GM12878 (cell line): ENCODE data around the gene CTIF. TPM values are rescaled to one million over a fixed set of nuclear protein-coding genes. Genes with fewer than 3 reads are reported as not detected.

Experiments
- ATAC-seq: fragments of 200-7000 bp; cut with Tn5 transposase; 3 replicates; pipeline ENCODE4 v1.9.1; 2020; ENCODE audit warnings: mild to moderate bottlenecking, moderate library complexity
- BruUV-seq: library from RNA; stranded (reverse); fragments of 400-500 nt; replicated peaks from 2 replicates; lab custom pipeline; 2021; lab: Mats Ljungman, UMichigan
- CTCF ChIA-PET: fragments of 300-600 bp; sonication (Branson Sonifier 250); formaldehyde crosslinking; extraction: SDS; loops from one replicate; lab custom pipeline; 2021; ENCODE audit warnings: inconsistent platforms; lab: Yijun Ruan, JAX
- POLR2A ChIA-PET: fragments of 350-600 bp; formaldehyde crosslinking; extraction: SDS; loops from one replicate; lab custom pipeline; 2021; ENCODE audit warnings: inconsistent platforms; lab: Charles Lee
- RAD21 ChIA-PET: fragments of 300-600 bp; sonication (Branson Sonifier 250); formaldehyde crosslinking; loops from one replicate; lab custom pipeline; 2023; ENCODE audit warnings: antibody characterized with exemption; ENCODE audit not compliant: unreplicated experiment; lab: Charles Lee
- SMC1A ChIA-PET: fragments of 300-600 bp; sonication (Branson Sonifier 250); formaldehyde crosslinking; loops from one replicate; lab custom pipeline; 2023; ENCODE audit not compliant: unreplicated experiment, uncharacterized antibody; lab: Charles Lee
- DNase-seq: peaks from one replicate; pipeline ENCODE4 v3.0.0-alpha.2; 2011; ENCODE audit warnings: low read depth, low spot score
- FAIRE-seq: peaks from 3 replicates; lab custom pipeline; 2011; peaks lifted over from hg19 to GRCh38; lab: Jason Lieb, UNC
- H2AFZ ChIP-seq: 2 replicates; pipeline ENCODE4 v1.6.0; 2011; ENCODE audit warnings: low read depth, low read length, control low read depth; ENCODE audit not compliant: control insufficient read depth
- H3K27ac ChIP-seq: 2 replicates; pipeline ENCODE4 v1.5.1; 2011; ENCODE audit warnings: control low read depth; ENCODE audit not compliant: control insufficient read depth, insufficient read depth
- H3K27me3 ChIP-seq, 2 experiments: replicated peaks in 1 of 2; 2 replicates each; pipeline versions ENCODE4 v1.6.0 to v1.6.1; 2011; ENCODE audit warnings: low read length in 1 of 2; ENCODE audit not compliant: control insufficient read depth in 2 of 2, insufficient read depth in 2 of 2
- H3K36me3 ChIP-seq, 2 experiments: 2 replicates each; pipeline ENCODE4 v1.5.1; 2011; ENCODE audit warnings: low read length in 1 of 2; ENCODE audit not compliant: control insufficient read depth in 2 of 2, insufficient read depth in 2 of 2
- H3K4me1 ChIP-seq: 2 replicates; pipeline ENCODE4 v1.6.1; 2011; ENCODE audit warnings: mild to moderate bottlenecking, low read length, moderate library complexity, mixed read lengths; ENCODE audit not compliant: control insufficient read depth, insufficient read depth
- H3K4me2 ChIP-seq: 2 replicates; pipeline ENCODE4 v1.6.0; 2011; ENCODE audit warnings: control low read depth; ENCODE audit not compliant: control insufficient read depth, insufficient read depth
- H3K4me3 ChIP-seq: fragments of 200-600 bp; sonication (generic); 2 replicates; pipeline ENCODE4 v1.5.1; 2016
- H3K79me2 ChIP-seq: 2 replicates; pipeline ENCODE4 v1.6.0; 2011; ENCODE audit warnings: low read length; ENCODE audit not compliant: control insufficient read depth, insufficient read depth
- H3K9ac ChIP-seq: 2 replicates; pipeline ENCODE4 v1.8.0; 2011; ENCODE audit warnings: low read length, control low read depth, mixed read lengths; ENCODE audit not compliant: control insufficient read depth, insufficient read depth
- H3K9me3 ChIP-seq: replicated peaks from 3 replicates; pipeline ENCODE4 v1.5.1; 2011; ENCODE audit warnings: mild to moderate bottlenecking, low read length; ENCODE audit not compliant: control insufficient read depth, insufficient read depth
- H4K20me1 ChIP-seq: 2 replicates; pipeline ENCODE4 v1.6.0; 2011; ENCODE audit not compliant: control insufficient read depth, insufficient read depth
- CHD2 ChIP-seq: IDR thresholded peaks from 2 replicates; pipeline ENCODE4 v1.6.1; 2011; ENCODE audit warnings: low read depth, low read length, improper control_type of control experiment, borderline replicate concordance
- E2F8 ChIP-seq: fragments of 450-650 bp; IDR thresholded peaks from 2 replicates; pipeline ENCODE4 v1.6.1; 2018; ENCODE audit warnings: mild to moderate bottlenecking, low read depth, moderate library complexity; ENCODE audit not compliant: partially characterized antibody
- IKZF2 ChIP-seq, 2 experiments: fragments of 450-650 bp; IDR thresholded peaks; 2 replicates each; pipeline ENCODE4 v1.6.1; 2017; ENCODE audit warnings: mild to moderate bottlenecking in 2 of 2, moderate library complexity in 2 of 2
- IRF3 ChIP-seq: fragments of 450-650 bp; IDR thresholded peaks from 2 replicates; pipeline ENCODE4 v1.6.1; 2014; ENCODE audit warnings: mild to moderate bottlenecking
- IRF5 ChIP-seq: fragments of 450-650 bp; IDR thresholded peaks from 2 replicates; pipeline ENCODE4 v1.6.1; 2017; ENCODE audit warnings: borderline replicate concordance
- NFXL1 ChIP-seq: fragments of 450-650 bp; IDR thresholded peaks from 2 replicates; pipeline ENCODE4 v1.6.1; 2017; ENCODE audit warnings: antibody characterized with exemption, mild to moderate bottlenecking, borderline replicate concordance
- NKRF ChIP-seq: fragments of 450-650 bp; conservative IDR thresholded peaks from 2 replicates; pipeline ENCODE4 v1.6.1; 2017; ENCODE audit warnings: mild to moderate bottlenecking, moderate library complexity
- NR2F1 ChIP-seq: fragments of 450-650 bp; conservative IDR thresholded peaks from 2 replicates; pipeline ENCODE4 v1.6.1; 2017; ENCODE audit warnings: mild to moderate bottlenecking
- NRF1 ChIP-seq: conservative IDR thresholded peaks from 2 replicates; pipeline ENCODE4 v1.6.1; 2011; ENCODE audit warnings: mild to moderate bottlenecking, low read depth, low read length, improper control_type of control experiment
- RFX5 ChIP-seq: IDR thresholded peaks from 2 replicates; pipeline ENCODE4 v1.6.1; 2011; ENCODE audit warnings: low read depth, low read length, improper control_type of control experiment
- SREBF1 ChIP-seq: IDR thresholded peaks from 2 replicates; pipeline ENCODE4 v1.6.1; 2012; ENCODE audit warnings: mild to moderate bottlenecking, low read length
- SUPT20H ChIP-seq: IDR thresholded peaks from 2 replicates; pipeline ENCODE4 v1.6.1; 2011; ENCODE audit warnings: low read depth, mild to moderate bottlenecking, low read length, moderate library complexity, borderline replicate concordance; ENCODE audit not compliant: control insufficient read depth
- WGBS: methylation state at CpG from one replicate; pipeline ENCODE4 v1.1.6; 2016; ENCODE audit warnings: low lambda C conversion rate; ENCODE audit not compliant: insufficient replicate concordance, insufficient coverage; ENCODE audit errors: missing lambda C conversion rate; 5-methylcytosine and 5-hydroxymethylcytosine counted together
- in situ Hi-C: fragments of 300-500 bp; cut with MboI; formaldehyde crosslinking; loops from 9 replicates; pipeline ENCODE4 v1.14.3; 2018; ENCODE audit warnings: mixed read lengths
- intact Hi-C: fragments of 100-400 bp; cut with micrococcal nuclease; formaldehyde crosslinking; loops from one replicate; pipeline ENCODE4 v1.14.2; 2022; ENCODE audit not compliant: unreplicated experiment
- polyA plus RNA-seq, 11 experiments: library from polyadenylated mRNA; depleted of rRNA in 4 of 11; unstranded in 6 of 11; stranded (reverse) in 5 of 11; fragments of >200 nt; fragmentation: Nextera tagmentation in 4 of 11; fragmentation: Illumina TruSeq in 1 of 11; extraction: Ambion mirVana in 4 of 11; extraction: Trizol in 1 of 11; gene quantifications; 1 replicate in 1 of 11; 2 replicates in 10 of 11; pipeline versions ENCODE4 v1.2.1 to v1.2.3, GENCODE V29; 2011 to 2016; ENCODE audit warnings: inconsistent platforms in 2 of 11, missing spikeins in 2 of 11, low read depth in 1 of 11
- total RNA-seq, 4 experiments: library from RNA; depleted of rRNA in 3 of 4; stranded (reverse); fragments of >200 nt in 3 of 4; fragmentation: Illumina TruSeq in 1 of 4; extraction: Trizol in 1 of 4; gene quantifications; 2 replicates each; pipeline versions ENCODE4 v1.2.1 to v1.2.3, GENCODE V29; 2013 to 2021

The CTIF gene
- total and polyA plus RNA-seq, 10 of the 15 experiments (the other 5 are each of a cell fraction or from before 2014, with no cell fraction given): 0.06 to 11.6 (median 2.5) TPM

- in situ Hi-C loops: no loop called here
- TF ChIP-seq NRF1: no peak
- no peak for TF ChIP-seq NR2F1
- TF ChIP-seq SREBF1: no peak
- TF ChIP-seq SUPT20H: no peak
- no peak for TF ChIP-seq CHD2
- TF ChIP-seq E2F8: no peak
- no peak for TF ChIP-seq RFX5
- no peak for TF ChIP-seq IRF5
- TF ChIP-seq IKZF2 (IDR thresholded peaks at IDR 0.05): no peak
- no peak for TF ChIP-seq NFXL1
- no peak for TF ChIP-seq IRF3
- TF ChIP-seq NKRF: no peak
Observed at GRCh38 chr18:48889981-48890762, 351.3 kb downstream of the CTIF start.

More at GRCh38 chr18:48889981-48890762, 351.3 kb downstream of the CTIF start:
- SMC1A ChIA-PET: interaction anchor here (1.3 kb wide), 1 partner anchor 22 kb away, joined by 4 read pairs; no protein-coding TSS in a partner anchor
- DNase-seq: no peak
- Histone ChIP-seq H3K4me3 (no peak overlapping the region), H2AFZ (no peak overlapping the region), H3K4me1 (no peaks in the 10 kb centered on the region), H3K36me3 (no peaks in the 10 kb centered on the region), H3K9ac (no peak overlapping the region), H3K9me3 (no peaks in the 10 kb centered on the region), H4K20me1 (no peaks in the 10 kb centered on the region), H3K79me2 (no peaks in the 10 kb centered on the region), H3K27me3 (no peaks in the 10 kb centered on the region), H3K27ac (no peak overlapping the region), H3K4me2 (no peak overlapping the region)
- CTCF ChIA-PET: no interaction called here
- no peak for FAIRE-seq
- RAD21 ChIA-PET: no interaction called here
- POLR2A ChIA-PET: no interaction called here
- no peak for ATAC-seq
- 82% methylated on average over 13 of the region's 13 CpGs for WGBS
- intact Hi-C loops: no loop called here
- no TSS peak for BruUV-seq
